ENCODE results near the gene GBE1. TPM values are rescaled to one million over a fixed set of nuclear protein-coding genes. Genes with fewer than 3 reads are reported as not detected.

GBE1 gene
- total and polyA plus RNA-seq, 10 of the 15 experiments (the other 5 are each of a cell fraction or from before 2014, with no cell fraction given): 21.4 to 62.2 (median 41.5) TPM

DNA sequence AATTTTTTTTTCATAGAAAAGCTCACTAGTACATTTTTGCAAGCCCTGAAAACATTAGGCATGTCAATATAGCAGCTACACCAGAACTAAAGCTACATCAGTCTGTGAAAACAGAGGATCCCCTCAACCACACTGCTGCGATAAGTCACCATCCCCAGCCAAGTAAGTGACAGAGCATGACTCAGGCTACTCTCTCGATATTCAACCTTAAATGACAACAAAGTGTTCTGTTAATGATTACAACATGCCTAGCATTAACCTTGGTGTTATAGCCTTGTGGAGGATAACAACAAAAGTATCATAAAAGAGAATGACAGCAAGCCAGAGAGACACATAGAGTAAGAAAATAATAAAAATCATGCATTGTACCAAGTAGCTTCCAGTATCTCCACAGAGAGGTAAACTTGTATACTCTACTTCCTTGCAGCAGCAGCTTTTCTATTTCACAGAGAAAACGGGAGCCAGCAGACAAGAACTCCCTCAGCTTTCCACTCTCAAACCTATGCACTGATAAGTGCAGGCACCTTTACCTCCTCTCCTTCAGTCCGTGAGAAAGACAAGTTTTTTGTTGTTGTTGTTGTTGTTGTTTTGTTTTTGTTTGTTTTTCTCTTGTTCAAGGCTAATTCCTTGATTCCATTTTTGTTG lies 76.6 kb downstream of the GBE1 start:
- in situ Hi-C loops (cut with MboI) (no loop called here), intact Hi-C loops (cut with micrococcal nuclease; ENCODE audit: unreplicated experiment) (no loop called here)
- DNase-seq (ENCODE audit: low read depth, low spot score) (no peak), FAIRE-seq (no peak), ATAC-seq (no peak)
- 89% methylated on average over 4 of the region's 4 CpGs for WGBS (ENCODE audit: insufficient coverage, insufficient replicate concordance, low lambda C conversion rate, missing lambda C conversion rate)
- CTCF ChIA-PET: interaction anchor here (0.9 kb wide), 1 partner anchor 15 kb away, joined by 3 read pairs; no protein-coding TSS in a partner anchor
- RAD21 ChIA-PET (ENCODE audit: unreplicated experiment): interaction anchor here (0.7 to 1.1 kb wide), 2 partner anchors 11 to 16 kb away, joined by 3 read pairs; no protein-coding TSS in a partner anchor
- Histone ChIP-seq H3K9me3 (replicated peaks; ENCODE audit: control insufficient read depth, insufficient read depth, low read length) (no peaks in the 10 kb centered on the region; the same call in 1 of the 3 replicates), H3K27me3 (replicated peaks in 1 of 2; ENCODE audit: control insufficient read depth in 2 of 2, insufficient read depth in 2 of 2, low read length in 1 of 2) (no peaks in the 10 kb centered on the region), H3K79me2 (ENCODE audit: control insufficient read depth, insufficient read depth, low read length) (no peaks in the 10 kb centered on the region), H3K36me3 (ENCODE audit: control insufficient read depth in 2 of 2, insufficient read depth in 2 of 2, low read length in 1 of 2) (peaks cover 1 to 3% of the 10 kb centered on the region in 2 experiments; a peak in 2 of 4 replicates), H3K9ac (ENCODE audit: control insufficient read depth, insufficient read depth, low read length) (no peak overlapping the region), H3K4me3 (no peak overlapping the region), H3K4me1 (ENCODE audit: control insufficient read depth, insufficient read depth, low read length) (no peaks in the 10 kb centered on the region), H3K4me2 (ENCODE audit: control insufficient read depth, insufficient read depth) (no peak overlapping the region), H3K27ac (ENCODE audit: control insufficient read depth, insufficient read depth) (no peak overlapping the region), H2AFZ (ENCODE audit: control insufficient read depth, low read depth, low read length) (no peak overlapping the region), H4K20me1 (ENCODE audit: control insufficient read depth, insufficient read depth) (no peaks in the 10 kb centered on the region)
- POLR2A ChIA-PET: no interaction called here
- BruUV-seq (replicated peaks): no TSS peak
- TF ChIP-seq GABPA (IDR thresholded peaks at IDR 0.05; ENCODE audit: low read depth) (no peak), IRF4 (IDR thresholded peaks at IDR 0.05; ENCODE audit: low read depth, low read length) (no peak), RFX5 (IDR thresholded peaks at IDR 0.05; ENCODE audit: low read depth, low read length) (no peak), POLR2AphosphoS5 (IDR thresholded peaks at IDR 0.05; ENCODE audit: low read length) (no peak), MYB (IDR thresholded peaks at IDR 0.05; ENCODE audit: borderline replicate concordance, low read depth, low read length) (no peak), SMAD5 (IDR thresholded peaks at IDR 0.05; ENCODE audit: low read depth) (no peak), PAX5 (IDR thresholded peaks at IDR 0.05; ENCODE audit: borderline replicate concordance, low read depth, low read length) (no peak), LARP7 (IDR thresholded peaks at IDR 0.05) (no peak), RUNX3 (IDR thresholded peaks at IDR 0.05; ENCODE audit: low read length) (no peak), ZNF207 (IDR thresholded peaks at IDR 0.05; ENCODE audit: borderline replicate concordance) (no peak), EZH2 (IDR thresholded peaks at IDR 0.05; ENCODE audit: borderline replicate concordance, control insufficient read depth, low read depth, low read length) (no peak), SPI1 (IDR thresholded peaks at IDR 0.05; ENCODE audit: borderline replicate concordance, insufficient read depth, low read depth, low read length) (no peak)
- SMC1A ChIA-PET (ENCODE audit: uncharacterized antibody, unreplicated experiment): interaction anchor here (0.7 to 2.4 kb wide), 4 partner anchors 11 to 66 kb away, joined by 3 to 11 read pairs (median 6); no protein-coding TSS in a partner anchor
